Transverse colon (tissue), 3 donors: ENCODE results near the gene CCDC121.

Experiments used
- POLR2A ChIP-seq: fragments of 450-650 bp; IDR thresholded peaks from one replicate; pipeline ENCODE4 v1.6.1; 2016; ENCODE audit warnings: antibody characterized with exemption, mild to moderate bottlenecking, moderate library complexity
- TF ChIP-seq, protein P1 (sequence below), 5 experiments: fragments of 200-600 bp in 3 of 5; fragments of 450-650 bp in 2 of 5; sonication (generic) in 3 of 5; IDR thresholded peaks; 1 replicate in 2 of 5; 2 replicates in 3 of 5; pipeline ENCODE4 v1.5.1; 2016 to 2017; ENCODE audit warnings: antibody characterized with exemption in 5 of 5, inconsistent platforms in 3 of 5, mild to moderate bottlenecking in 2 of 5, moderate library complexity in 1 of 5

DNA sequence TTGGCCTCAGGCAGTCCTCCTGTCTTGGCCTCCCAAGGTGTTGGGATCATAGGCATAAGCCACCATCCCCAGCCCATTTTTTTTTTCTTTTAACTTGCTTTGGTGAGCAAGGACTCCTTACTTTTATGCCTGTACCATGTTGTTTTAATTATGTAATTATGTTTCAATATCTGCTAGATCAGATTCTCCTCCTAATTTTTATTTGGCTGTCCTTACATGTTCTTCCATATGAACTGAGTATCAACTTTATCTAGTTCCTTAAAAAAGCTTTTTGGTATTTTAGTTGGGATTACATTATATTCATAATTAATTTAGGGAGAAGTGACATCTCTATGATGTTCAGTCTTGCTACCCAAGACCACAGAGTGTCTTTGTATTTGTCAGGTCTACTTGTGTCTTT lies 16.4 kb upstream of the CCDC121 start:
- TF ChIP-seq, protein P1, sequence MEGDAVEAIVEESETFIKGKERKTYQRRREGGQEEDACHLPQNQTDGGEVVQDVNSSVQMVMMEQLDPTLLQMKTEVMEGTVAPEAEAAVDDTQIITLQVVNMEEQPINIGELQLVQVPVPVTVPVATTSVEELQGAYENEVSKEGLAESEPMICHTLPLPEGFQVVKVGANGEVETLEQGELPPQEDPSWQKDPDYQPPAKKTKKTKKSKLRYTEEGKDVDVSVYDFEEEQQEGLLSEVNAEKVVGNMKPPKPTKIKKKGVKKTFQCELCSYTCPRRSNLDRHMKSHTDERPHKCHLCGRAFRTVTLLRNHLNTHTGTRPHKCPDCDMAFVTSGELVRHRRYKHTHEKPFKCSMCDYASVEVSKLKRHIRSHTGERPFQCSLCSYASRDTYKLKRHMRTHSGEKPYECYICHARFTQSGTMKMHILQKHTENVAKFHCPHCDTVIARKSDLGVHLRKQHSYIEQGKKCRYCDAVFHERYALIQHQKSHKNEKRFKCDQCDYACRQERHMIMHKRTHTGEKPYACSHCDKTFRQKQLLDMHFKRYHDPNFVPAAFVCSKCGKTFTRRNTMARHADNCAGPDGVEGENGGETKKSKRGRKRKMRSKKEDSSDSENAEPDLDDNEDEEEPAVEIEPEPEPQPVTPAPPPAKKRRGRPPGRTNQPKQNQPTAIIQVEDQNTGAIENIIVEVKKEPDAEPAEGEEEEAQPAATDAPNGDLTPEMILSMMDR (IDR thresholded peaks at IDR 0.05), result no peak
- no peak for TF ChIP-seq POLR2A
